ENCODE measurements around the gene NDUFAB1. TPM values are rescaled to one million over a fixed set of nuclear protein-coding genes. Genes with fewer than 3 reads are reported as not detected.
"Not testable (repeated sequence)": the region's sequence is repeated elsewhere in the genome, so short reads cannot be mapped to it uniquely, and the experiment has no call there.

NDUFAB1 gene
- total RNA-seq, 4 donors from 2014 or later = 68.5 to 135 (median 95.1) TPM

DNA sequence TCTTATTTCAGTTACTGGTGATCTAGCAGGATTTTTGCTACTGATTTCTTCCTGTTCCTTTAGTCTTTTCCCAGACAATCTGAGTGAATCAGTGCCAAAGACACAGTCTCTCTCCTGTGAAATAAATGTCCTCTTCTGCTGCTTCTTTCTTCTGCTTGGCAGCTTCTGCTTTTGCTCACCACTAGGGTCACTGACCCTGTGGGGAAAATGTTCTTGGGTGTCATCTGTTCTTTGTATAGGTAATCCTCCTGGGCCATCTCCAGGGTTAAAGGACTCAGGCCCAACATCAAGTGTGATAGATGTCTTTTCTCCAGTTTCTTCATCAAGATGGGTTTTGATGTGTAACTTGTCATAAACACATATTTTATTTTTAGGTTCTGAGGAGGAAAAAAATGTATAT lies 39.8 kb upstream of the NDUFAB1 start:
- TF ChIP-seq POLR2A (IDR thresholded peaks at IDR 0.05) (no peak), CTCF (IDR thresholded peaks at IDR 0.05) (no peak)
- H3K9me3 ChIP-seq = no peaks in the 10 kb centered on the region
- intact Hi-C loops (cut with DNase I) = no loop called here
- no peaks in the 10 kb centered on the region for H3K27me3 ChIP-seq
- H3K27ac ChIP-seq = no peak overlapping the region
- no peak overlapping the region for H3K4me3 ChIP-seq (replicated peaks in 1 of 3)
- peaks cover 23 to 27% of the 10 kb centered on the region in 2 donors for H3K36me3 ChIP-seq
- DNase-seq = no peak
- peaks cover 8 to 10% of the 10 kb centered on the region in 2 donors for H3K4me1 ChIP-seq

DNA sequence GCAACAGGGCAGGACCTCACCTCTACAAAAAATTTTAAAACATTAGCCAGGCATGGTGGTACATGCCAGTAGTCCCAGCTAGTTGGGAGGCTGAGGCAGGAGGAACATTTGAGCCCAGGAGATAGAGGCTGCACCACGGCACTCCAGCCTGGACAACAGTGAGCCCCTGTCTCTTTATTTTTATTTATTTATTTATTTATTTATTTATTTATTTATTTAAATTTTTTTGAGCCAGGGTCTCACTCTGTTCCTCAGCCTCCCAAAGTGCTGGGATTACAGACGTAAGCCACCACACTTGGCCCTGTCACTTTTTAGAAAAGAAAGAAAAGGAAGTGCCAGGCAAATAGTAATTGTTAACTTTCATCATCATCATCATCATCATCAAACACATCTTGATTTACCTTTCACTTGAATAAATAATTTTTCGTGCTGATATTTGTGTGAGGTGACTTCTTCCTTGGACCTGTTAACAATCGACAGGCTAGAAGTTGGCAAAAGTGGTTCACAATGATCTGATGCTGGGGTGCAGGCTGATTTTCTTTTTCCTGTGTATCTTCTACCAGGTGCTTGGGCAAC lies 38.4 kb upstream of the NDUFAB1 start:
- DNase-seq = no peak
- intact Hi-C loops (cut with DNase I) = no loop called here
- Histone ChIP-seq H3K27me3 (no peaks in the 10 kb centered on the region), H3K4me3 (replicated peaks in 1 of 3) (no peak overlapping the region), H3K27ac (no peak overlapping the region), H3K4me1 (no peaks in the 10 kb centered on the region), H3K36me3 (peaks cover 28 to 32% of the 10 kb centered on the region in 2 donors), H3K9me3 (no peaks in the 10 kb centered on the region)
- WGBS, 2 donors = 95 to 98% methylated on average over 4 of the region's 4 CpGs
- TF ChIP-seq CTCF (IDR thresholded peaks at IDR 0.05) = no peak

DNA sequence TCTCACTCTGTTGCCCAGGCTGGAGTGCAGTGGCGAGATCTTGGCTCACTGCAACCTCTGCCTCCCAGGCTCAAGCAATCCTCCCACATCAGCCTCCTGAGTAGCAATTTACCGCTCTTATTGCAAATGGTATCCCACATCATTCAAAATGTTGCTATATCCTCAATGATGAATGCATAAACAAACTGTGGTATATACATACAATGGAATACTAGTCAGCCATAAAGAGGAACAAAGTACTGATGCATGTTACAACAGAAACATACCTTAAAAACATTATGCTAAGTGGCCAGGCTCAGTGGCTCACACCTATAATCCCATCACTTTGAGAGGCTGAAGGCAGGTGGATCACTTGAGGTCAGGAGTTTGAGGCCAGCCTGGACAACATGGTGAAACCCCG lies 35.8 kb upstream of the NDUFAB1 start:
- DNase-seq; intact Hi-C loops (cut with DNase I); H3K4me3 ChIP-seq (replicated peaks in 1 of 3); H3K27me3 ChIP-seq; H3K9me3 ChIP-seq; H3K27ac ChIP-seq; H3K4me1 ChIP-seq: not testable (repeated sequence)
- 94 to 100% methylated on average over 3 of the region's 3 CpGs for WGBS, 2 donors
- peaks cover 38 to 39% of the 10 kb centered on the region in 2 donors for H3K36me3 ChIP-seq

DNA sequence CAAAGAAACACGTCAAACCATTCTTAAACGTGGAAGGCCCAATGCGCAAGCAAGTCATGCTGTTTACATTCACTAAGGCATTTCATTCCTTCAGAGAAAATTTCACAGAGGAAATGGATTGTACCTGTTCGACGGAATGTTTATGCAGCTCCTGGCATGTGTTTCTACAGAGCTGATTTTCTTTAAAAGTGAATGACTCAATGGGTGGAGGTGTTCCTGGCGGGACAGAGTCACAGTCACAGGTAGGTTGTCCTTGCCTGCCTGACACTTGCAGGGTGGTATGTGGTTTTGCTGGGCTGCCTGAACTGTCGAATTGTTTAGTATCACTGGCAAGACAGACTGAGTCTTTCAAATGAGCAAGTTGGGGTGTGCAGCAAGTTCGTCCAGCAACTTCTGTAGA lies 33.4 kb upstream of the NDUFAB1 start:
- Histone ChIP-seq H3K27me3 (no peaks in the 10 kb centered on the region), H3K36me3 (peaks cover 20 to 34% of the 10 kb centered on the region in 2 donors), H3K9me3 (no peaks in the 10 kb centered on the region), H3K27ac (no peak overlapping the region), H3K4me3 (replicated peaks in 1 of 3) (no peak overlapping the region), H3K4me1 (no peaks in the 10 kb centered on the region)
- intact Hi-C loops (cut with DNase I) = no loop called here
- WGBS, 2 donors = 94 to 96% methylated on average over 8 of the region's 8 CpGs
- no peak for DNase-seq
- no peak for TF ChIP-seq CTCF (IDR thresholded peaks at IDR 0.05)
- no peak for TF ChIP-seq POLR2A (IDR thresholded peaks at IDR 0.05)

DNA sequence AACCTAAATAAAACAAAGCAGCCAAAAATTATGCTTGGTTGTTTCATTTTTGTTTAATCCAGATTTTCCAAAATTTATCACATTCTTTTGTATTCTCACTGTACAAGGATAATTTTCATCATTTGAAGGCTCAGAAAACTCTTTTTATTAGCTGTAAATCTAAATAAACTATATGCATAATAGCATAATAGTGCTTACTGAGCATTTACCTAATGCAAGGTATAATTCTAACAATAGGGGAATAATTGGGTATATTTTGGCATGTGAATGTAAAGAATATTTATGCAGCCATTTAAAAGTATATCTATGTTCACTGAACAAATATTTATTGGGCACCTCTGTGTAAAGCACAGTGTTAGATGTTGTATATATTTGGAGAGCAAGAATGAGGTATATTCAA lies 28.0 kb upstream of the NDUFAB1 start:
- intact Hi-C loops (cut with DNase I) = no loop called here
- TF ChIP-seq CTCF (IDR thresholded peaks at IDR 0.05) (no peak), POLR2A (IDR thresholded peaks at IDR 0.05) (no peak)
- peaks cover 29 to 51% of the 10 kb centered on the region in 2 donors for H3K36me3 ChIP-seq

GRCh38 chr16:23615805-23616204 lies 19.7 kb upstream of the NDUFAB1 start:
- intact Hi-C loops (cut with DNase I) = no loop called here
- Histone ChIP-seq H3K9me3 (no peaks in the 10 kb centered on the region), H3K4me3 (replicated peaks in 1 of 3) (no peak overlapping the region), H3K4me1 (no peaks in the 10 kb centered on the region), H3K27ac (no peak overlapping the region), H3K27me3 (no peaks in the 10 kb centered on the region), H3K36me3 (peaks cover 5 to 30% of the 10 kb centered on the region in 2 donors)
- TF ChIP-seq POLR2A (IDR thresholded peaks at IDR 0.05) = no peak
- no peak for TF ChIP-seq CTCF (IDR thresholded peaks at IDR 0.05)
- no peak for DNase-seq
- 98 to 99% methylated on average over 9 of the region's 9 CpGs for WGBS, 2 donors

More for the DNA sequence above, 28.0 kb upstream of the NDUFAB1 start:
- H3K9me3 ChIP-seq = no peaks in the 10 kb centered on the region
- no peak overlapping the region for H3K4me3 ChIP-seq (replicated peaks in 1 of 3)
- no peaks in the 10 kb centered on the region for H3K4me1 ChIP-seq
- no peaks in the 10 kb centered on the region for H3K27me3 ChIP-seq
- DNase-seq = no peak
- H3K27ac ChIP-seq = no peak overlapping the region

All from thyroid gland (tissue), 4 donors.